ENCODE results near the gene C2orf92. TPM values are rescaled to one million over a fixed set of nuclear protein-coding genes. Genes with fewer than 3 reads are reported as not detected.

The C2orf92 gene
- total and polyA plus RNA-seq, 4 donors, result 4.1 to 36.3 (median 10.3) TPM

GRCh38 chr2:97731274-97732020, 61.9 kb downstream of the C2orf92 start:
- ATAC-seq (ENCODE audit: low FRiP score) (no peak), DNase-seq (peak in 1 of 2 donors; percentile 25)
- Histone ChIP-seq H3K4me3 (ENCODE audit: low read length in 2 of 2) (no peak overlapping the region), H3K27ac (ENCODE audit: low read depth in 1 of 2, low read length in 2 of 2) (no peak overlapping the region), H3K9me3 (ENCODE audit: control insufficient read depth, low read length) (peaks cover 2% of the 10 kb centered on the region), H3K27me3 (ENCODE audit: control insufficient read depth in 1 of 2, insufficient read depth in 2 of 2, low read length in 1 of 2) (no peaks in the 10 kb centered on the region), H3K4me1 (ENCODE audit: control insufficient read depth in 1 of 2, insufficient read depth in 2 of 2, low read length in 2 of 2) (no peaks in the 10 kb centered on the region), H3K36me3 (ENCODE audit: control insufficient read depth in 1 of 2, insufficient read depth in 2 of 2, low read length in 1 of 2) (no peaks in the 10 kb centered on the region)
- WGBS, 2 donors, result 87 to 89% methylated on average over 12 of the region's 12 CpGs
- intact Hi-C loops (cut with DNase I), result no loop called here

DNA sequence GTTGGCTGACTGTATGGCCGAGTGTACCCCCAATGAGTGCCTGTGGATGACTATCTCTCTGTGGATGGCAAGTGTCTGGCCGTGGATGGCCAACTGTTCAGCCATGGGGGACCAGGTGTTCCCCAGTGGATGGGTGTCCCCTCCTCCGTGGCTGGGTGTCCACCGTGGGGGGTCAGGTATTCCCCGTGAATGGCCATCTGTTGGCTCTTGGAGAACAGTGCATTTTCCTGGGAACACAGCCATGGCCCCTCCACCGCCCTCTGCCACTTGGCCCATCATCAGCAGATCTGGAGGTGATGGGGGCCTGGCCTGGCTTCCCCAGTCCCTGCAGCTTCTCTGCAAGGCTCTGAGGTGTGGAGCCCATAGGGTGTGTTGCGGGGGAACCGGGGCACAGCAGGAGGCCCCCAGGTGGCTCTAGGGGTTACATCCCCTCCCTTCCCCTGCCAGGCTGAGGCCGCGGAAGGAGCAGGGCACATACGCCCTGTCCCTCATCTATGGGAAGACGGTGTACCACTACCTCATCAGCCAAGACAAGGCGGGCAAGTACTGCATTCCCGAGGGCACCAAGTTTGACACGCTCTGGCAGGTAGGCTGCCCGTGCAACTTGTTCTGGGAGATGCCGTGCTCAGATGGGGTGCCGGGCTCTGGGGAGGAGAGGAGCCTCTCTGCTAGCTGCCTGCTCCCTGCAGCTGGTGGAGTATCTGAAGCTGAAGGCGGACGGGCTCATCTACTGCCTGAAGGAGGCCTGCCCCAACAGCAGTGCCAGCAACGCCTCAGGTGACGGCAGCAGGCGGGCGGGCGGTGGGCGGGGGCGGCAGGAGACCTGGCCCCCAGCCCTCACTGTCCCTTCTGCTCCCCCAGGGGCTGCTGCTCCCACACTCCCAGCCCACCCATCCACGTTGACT, 63.2 kb downstream of the C2orf92 start:
- intact Hi-C loops (cut with DNase I), result no loop called here
- 94 to 96% methylated on average over 25 to 28 of the region's 28 CpGs for WGBS, 2 donors

DNA sequence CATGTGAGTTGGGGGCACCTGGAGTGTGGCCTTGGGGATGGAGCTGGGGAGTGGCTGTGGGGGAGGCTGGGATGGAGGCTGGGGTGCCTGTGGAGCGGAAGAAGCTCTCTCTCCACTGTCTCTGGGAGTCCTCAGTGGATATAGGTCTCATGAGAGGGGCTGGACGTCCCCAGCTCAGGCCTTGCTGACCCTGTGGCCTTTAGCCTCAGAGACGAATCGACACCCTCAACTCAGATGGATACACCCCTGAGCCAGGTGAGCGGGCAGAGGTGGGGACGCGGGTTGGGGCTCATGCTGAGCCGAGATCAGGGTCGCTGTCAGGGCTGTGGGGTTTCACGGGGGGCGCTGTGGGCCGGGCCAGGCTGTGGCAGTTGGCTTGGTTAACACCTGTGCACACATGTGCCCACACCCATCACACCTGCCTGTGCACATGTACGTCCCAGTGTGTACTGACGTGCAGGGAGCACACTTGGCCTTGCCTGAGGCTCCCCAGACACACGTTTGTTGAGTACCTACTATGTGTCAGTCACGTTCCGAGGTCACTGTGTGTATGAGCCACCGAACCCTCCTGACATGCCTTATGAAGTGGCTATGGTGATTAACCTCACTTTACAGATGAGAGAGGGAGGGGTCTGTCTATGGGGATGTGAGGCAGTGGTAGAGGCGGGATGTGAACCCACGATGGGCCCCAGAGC, 64.0 kb downstream of the C2orf92 start:
- no peak overlapping the region for H3K4me3 ChIP-seq (ENCODE audit: low read length in 2 of 2)
- H3K36me3 ChIP-seq (ENCODE audit: control insufficient read depth in 1 of 2, insufficient read depth in 2 of 2, low read length in 1 of 2), result no peaks in the 10 kb centered on the region
- DNase-seq (peak in 1 of 2 donors; percentile 61), ATAC-seq (ENCODE audit: low FRiP score) (peak; percentile 3)
- WGBS, 2 donors, result 86% methylated on average over 20 of the region's 20 CpGs
- peaks cover 2% of the 10 kb centered on the region for H3K9me3 ChIP-seq (ENCODE audit: control insufficient read depth, low read length)
- no peak overlapping the region for H3K27ac ChIP-seq (ENCODE audit: low read depth in 1 of 2, low read length in 2 of 2)
- intact Hi-C loops (cut with DNase I), result no loop called here
- H3K4me1 ChIP-seq (ENCODE audit: control insufficient read depth in 1 of 2, insufficient read depth in 2 of 2, low read length in 2 of 2), result no peaks in the 10 kb centered on the region
- H3K27me3 ChIP-seq (ENCODE audit: control insufficient read depth in 1 of 2, insufficient read depth in 2 of 2, low read length in 1 of 2), result no peaks in the 10 kb centered on the region

More for the DNA sequence above, 63.2 kb downstream of the C2orf92 start:
- no peaks in the 10 kb centered on the region for H3K27me3 ChIP-seq (ENCODE audit: control insufficient read depth in 1 of 2, insufficient read depth in 2 of 2, low read length in 1 of 2)
- H3K36me3 ChIP-seq (ENCODE audit: control insufficient read depth in 1 of 2, insufficient read depth in 2 of 2, low read length in 1 of 2), result no peaks in the 10 kb centered on the region
- H3K27ac ChIP-seq (ENCODE audit: low read depth in 1 of 2, low read length in 2 of 2), result no peak overlapping the region
- H3K4me1 ChIP-seq (ENCODE audit: control insufficient read depth in 1 of 2, insufficient read depth in 2 of 2, low read length in 2 of 2), result no peaks in the 10 kb centered on the region
- peaks cover 2% of the 10 kb centered on the region for H3K9me3 ChIP-seq (ENCODE audit: control insufficient read depth, low read length)
- no peak for ATAC-seq (ENCODE audit: low FRiP score)
- no peak overlapping the region for H3K4me3 ChIP-seq (ENCODE audit: low read length in 2 of 2)
- DNase-seq, result peak in 1 of 2 donors; percentile 51

- intact Hi-C loops (cut with DNase I), result no loop called here
- ATAC-seq (ENCODE audit: low FRiP score) (no peak), DNase-seq (peak in 1 of 2 donors; percentile 71)
- WGBS, 2 donors, result 89 to 91% methylated on average over 44 of the region's 44 CpGs
- Histone ChIP-seq H3K27me3 (ENCODE audit: control insufficient read depth in 1 of 2, insufficient read depth in 2 of 2, low read length in 1 of 2) (no peaks in the 10 kb centered on the region), H3K27ac (ENCODE audit: low read depth in 1 of 2, low read length in 2 of 2) (no peak overlapping the region), H3K36me3 (ENCODE audit: control insufficient read depth in 1 of 2, insufficient read depth in 2 of 2, low read length in 1 of 2) (no peaks in the 10 kb centered on the region), H3K9me3 (ENCODE audit: control insufficient read depth, low read length) (peaks cover 2% of the 10 kb centered on the region), H3K4me3 (ENCODE audit: low read length in 2 of 2) (no peak overlapping the region), H3K4me1 (ENCODE audit: control insufficient read depth in 1 of 2, insufficient read depth in 2 of 2, low read length in 2 of 2) (no peaks in the 10 kb centered on the region)
Measured at GRCh38 chr2:97734061-97735051, 64.8 kb downstream of the C2orf92 start.

GRCh38 chr2:97735161-97735561, 65.6 kb downstream of the C2orf92 start:
- WGBS, 2 donors, result 94 to 96% methylated on average over 25 to 29 of the region's 29 CpGs
- intact Hi-C loops (cut with DNase I), result no loop called here
- no peak for ATAC-seq (ENCODE audit: low FRiP score)

GRCh38 chr2:97736185-97736584, 66.7 kb downstream of the C2orf92 start:
- intact Hi-C loops (cut with DNase I), result no loop called here
- DNase-seq (no peak), ATAC-seq (ENCODE audit: low FRiP score) (no peak)
- H3K27me3 ChIP-seq (ENCODE audit: control insufficient read depth in 1 of 2, insufficient read depth in 2 of 2, low read length in 1 of 2), result no peaks in the 10 kb centered on the region
- H3K9me3 ChIP-seq (ENCODE audit: control insufficient read depth, low read length), result no peaks in the 10 kb centered on the region
- no peak overlapping the region for H3K4me3 ChIP-seq (ENCODE audit: low read length in 2 of 2)
- H3K4me1 ChIP-seq (ENCODE audit: control insufficient read depth in 1 of 2, insufficient read depth in 2 of 2, low read length in 2 of 2), result no peaks in the 10 kb centered on the region
- 73 to 78% methylated on average over 4 of the region's 4 CpGs for WGBS, 2 donors
- H3K27ac ChIP-seq (ENCODE audit: low read depth in 1 of 2, low read length in 2 of 2), result no peak overlapping the region
- no peaks in the 10 kb centered on the region for H3K36me3 ChIP-seq (ENCODE audit: control insufficient read depth in 1 of 2, insufficient read depth in 2 of 2, low read length in 1 of 2)

More at GRCh38 chr2:97735161-97735561, 65.6 kb downstream of the C2orf92 start:
- no peaks in the 10 kb centered on the region for H3K4me1 ChIP-seq (ENCODE audit: control insufficient read depth in 1 of 2, insufficient read depth in 2 of 2, low read length in 2 of 2)
- peak in 1 of 2 donors; percentile 78 for DNase-seq
- no peaks in the 10 kb centered on the region for H3K27me3 ChIP-seq (ENCODE audit: control insufficient read depth in 1 of 2, insufficient read depth in 2 of 2, low read length in 1 of 2)
- H3K4me3 ChIP-seq (ENCODE audit: low read length in 2 of 2), result no peak overlapping the region
- H3K9me3 ChIP-seq (ENCODE audit: control insufficient read depth, low read length), result peaks cover under 1% of the 10 kb centered on the region
- H3K27ac ChIP-seq (ENCODE audit: low read depth in 1 of 2, low read length in 2 of 2), result no peak overlapping the region
- H3K36me3 ChIP-seq (ENCODE audit: control insufficient read depth in 1 of 2, insufficient read depth in 2 of 2, low read length in 1 of 2), result no peaks in the 10 kb centered on the region

GRCh38 chr2:97736608-97737330, 67.3 kb downstream of the C2orf92 start:
- Histone ChIP-seq H3K4me3 (ENCODE audit: low read length in 2 of 2) (no peak overlapping the region), H3K9me3 (ENCODE audit: control insufficient read depth, low read length) (no peaks in the 10 kb centered on the region), H3K27me3 (ENCODE audit: control insufficient read depth in 1 of 2, insufficient read depth in 2 of 2, low read length in 1 of 2) (no peaks in the 10 kb centered on the region), H3K36me3 (ENCODE audit: control insufficient read depth in 1 of 2, insufficient read depth in 2 of 2, low read length in 1 of 2) (no peaks in the 10 kb centered on the region), H3K27ac (ENCODE audit: low read depth in 1 of 2, low read length in 2 of 2) (no peak overlapping the region), H3K4me1 (ENCODE audit: control insufficient read depth in 1 of 2, insufficient read depth in 2 of 2, low read length in 2 of 2) (no peaks in the 10 kb centered on the region)
- ATAC-seq (ENCODE audit: low FRiP score), result no peak
- DNase-seq, result peak in 1 of 2 donors; percentile 70
- WGBS, 2 donors, result 82 to 86% methylated on average over 20 of the region's 20 CpGs
- intact Hi-C loops (cut with DNase I), result no loop called here

Data from aorta (tissue), 5 donors.